HEK293 (cell line): ENCODE measurements around the gene SLC27A2.

Source experiments
- CTCF ChIA-PET: fragments of 350-600 bp; formaldehyde crosslinking; extraction: SDS; loops from one replicate; lab custom pipeline; 2021; ENCODE audit warnings: antibody characterized with exemption; lab: Yijun Ruan, JAX
- POLR2A ChIA-PET: fragments of 300-600 bp; formaldehyde crosslinking; extraction: SDS; loops from one replicate; lab custom pipeline; 2020; ENCODE audit warnings: antibody characterized with exemption, inconsistent platforms; lab: Yijun Ruan, JAX
- H3K27ac ChIP-seq: fragments of 200-500 bp; sonication (Bioruptor generic); 2 replicates; pipeline ENCODE4 v1.5.1; 2014; ENCODE audit warnings: low read depth, low read length, control low read depth, inconsistent platforms; ENCODE audit errors: extremely low read depth
- H3K36me3 ChIP-seq, 2 experiments: fragments of 200-500 bp in 1 of 2; sonication (Bioruptor generic) in 1 of 2; 1 replicate in 1 of 2; 2 replicates in 1 of 2; pipeline ENCODE4 v1.5.1; 2014 to 2017; ENCODE audit warnings: inconsistent platforms in 2 of 2, low read length in 2 of 2; ENCODE audit not compliant: control insufficient read depth in 2 of 2, insufficient read depth in 1 of 2
- H3K4me1 ChIP-seq: fragments of 200-500 bp; sonication (Bioruptor generic); 2 replicates; pipeline ENCODE4 v1.5.1; 2014; ENCODE audit warnings: mild to moderate bottlenecking, low read length, inconsistent platforms; ENCODE audit not compliant: control insufficient read depth, insufficient read depth
- H3K4me3 ChIP-seq: 2 replicates; pipeline ENCODE4 v1.5.1; 2011; ENCODE audit warnings: low read depth, mild to moderate bottlenecking, control low read depth, low read length, moderate library complexity
- H3K9me3 ChIP-seq: fragments of 200-500 bp; sonication (Bioruptor generic); 2 replicates; pipeline ENCODE4 v1.5.1; 2014; ENCODE audit warnings: low read depth, low read length, inconsistent platforms; ENCODE audit not compliant: control insufficient read depth, insufficient read depth
- GLI2 ChIP-seq: fragments of 450-650 bp; formaldehyde crosslinking; IDR thresholded peaks from 2 replicates; pipeline ENCODE4; 2017; ENCODE audit warnings: missing biosample characterization, missing genetic modification characterization, low read depth, borderline replicate concordance
- GLIS1 ChIP-seq: fragments of 450-650 bp; formaldehyde crosslinking; IDR thresholded peaks from 2 replicates; pipeline ENCODE4 v1.5.1; 2016; ENCODE audit warnings: missing biosample characterization, missing genetic modification characterization
- IKZF3 ChIP-seq: fragments of 450-650 bp; IDR thresholded peaks from 2 replicates; pipeline ENCODE4 v1.5.0; 2018; ENCODE audit warnings: missing biosample characterization, mild to moderate bottlenecking, missing genetic modification characterization, moderate library complexity
- KLF1 ChIP-seq: fragments of 450-650 bp; formaldehyde crosslinking; IDR thresholded peaks from 2 replicates; pipeline ENCODE4 v1.5.1; 2016; ENCODE audit warnings: missing biosample characterization, missing genetic modification characterization
- KLF16 ChIP-seq: fragments of 450-650 bp; formaldehyde crosslinking; IDR thresholded peaks from 2 replicates; pipeline ENCODE4 v1.5.1; 2017; ENCODE audit warnings: missing biosample characterization, missing genetic modification characterization
- MZF1 ChIP-seq: fragments of 450-650 bp; formaldehyde crosslinking; IDR thresholded peaks from 2 replicates; pipeline ENCODE4 v1.5.1; 2017; ENCODE audit warnings: missing biosample characterization, missing genetic modification characterization, borderline replicate concordance
- SETDB1 ChIP-seq: IDR thresholded peaks from one replicate; pipeline ENCODE4 v1.6.1; 2017; ENCODE audit warnings: mild to moderate bottlenecking, low read length, moderate library complexity, mixed read lengths; ENCODE audit not compliant: insufficient read length
- TSHZ1 ChIP-seq: fragments of 450-650 bp; formaldehyde crosslinking; IDR thresholded peaks from 2 replicates; pipeline ENCODE4 v1.5.1; 2016; ENCODE audit warnings: missing biosample characterization, missing genetic modification characterization, borderline replicate concordance
- WT1 ChIP-seq: fragments of 450-650 bp; formaldehyde crosslinking; IDR thresholded peaks from 2 replicates; pipeline ENCODE4 v1.5.1; 2016; ENCODE audit warnings: missing biosample characterization, missing genetic modification characterization
- ZBTB49 ChIP-seq: fragments of 450-650 bp; formaldehyde crosslinking; IDR thresholded peaks from 2 replicates; pipeline ENCODE4 v1.5.1; 2016; ENCODE audit warnings: missing biosample characterization, missing genetic modification characterization, low read depth
- ZNF146 ChIP-seq: fragments of 450-650 bp; formaldehyde crosslinking; IDR thresholded peaks from 2 replicates; pipeline ENCODE4 v1.5.1; 2016; ENCODE audit warnings: missing biosample characterization, missing genetic modification characterization
- ZNF169 ChIP-seq: fragments of 450-650 bp; formaldehyde crosslinking; IDR thresholded peaks from 2 replicates; pipeline ENCODE4 v1.5.1; 2016; ENCODE audit warnings: missing biosample characterization, missing genetic modification characterization
- ZNF174 ChIP-seq: fragments of 450-650 bp; formaldehyde crosslinking; IDR thresholded peaks from 2 replicates; pipeline ENCODE4 v1.5.0; 2017; ENCODE audit warnings: missing biosample characterization, mild to moderate bottlenecking, missing genetic modification characterization
- ZNF184 ChIP-seq: fragments of 450-650 bp; IDR thresholded peaks from 2 replicates; pipeline ENCODE4 v1.5.1; 2018; ENCODE audit warnings: missing biosample characterization, mild to moderate bottlenecking, missing genetic modification characterization
- ZNF202 ChIP-seq: fragments of 450-650 bp; formaldehyde crosslinking; IDR thresholded peaks from 2 replicates; pipeline ENCODE4 v1.5.1; 2016; ENCODE audit warnings: missing biosample characterization, missing genetic modification characterization, borderline replicate concordance
- ZNF221 ChIP-seq: fragments of 450-650 bp; formaldehyde crosslinking; IDR thresholded peaks from 2 replicates; pipeline ENCODE4 v1.5.1; 2017; ENCODE audit warnings: missing biosample characterization, missing genetic modification characterization, borderline replicate concordance
- ZNF292 ChIP-seq: fragments of 450-650 bp; formaldehyde crosslinking; IDR thresholded peaks from 2 replicates; pipeline ENCODE4 v1.5.1; 2016; ENCODE audit warnings: low read depth, missing biosample characterization, missing genetic modification characterization, borderline replicate concordance
- ZNF350 ChIP-seq: fragments of 450-650 bp; formaldehyde crosslinking; IDR thresholded peaks from 2 replicates; pipeline ENCODE4 v1.5.0; 2017; ENCODE audit warnings: missing biosample characterization, mild to moderate bottlenecking, missing genetic modification characterization
- ZNF366 ChIP-seq: fragments of 450-650 bp; formaldehyde crosslinking; conservative IDR thresholded peaks from 2 replicates; pipeline ENCODE4 v1.5.1; 2016; ENCODE audit warnings: missing biosample characterization, missing genetic modification characterization
- ZNF37A ChIP-seq: fragments of 450-650 bp; IDR thresholded peaks from 2 replicates; pipeline ENCODE4 v1.5.1; 2018; ENCODE audit warnings: missing biosample characterization, missing genetic modification characterization
- ZNF423 ChIP-seq: fragments of 450-650 bp; formaldehyde crosslinking; IDR thresholded peaks from 2 replicates; pipeline ENCODE4 v1.5.1; 2016; ENCODE audit warnings: missing biosample characterization, missing genetic modification characterization
- ZNF558 ChIP-seq: fragments of 450-650 bp; formaldehyde crosslinking; IDR thresholded peaks from 2 replicates; pipeline ENCODE4 v1.5.1; 2016; ENCODE audit warnings: missing biosample characterization, missing genetic modification characterization
- ZNF660 ChIP-seq: fragments of 450-650 bp; IDR thresholded peaks from 2 replicates; pipeline ENCODE4 v1.5.1; 2018; ENCODE audit warnings: missing biosample characterization, mild to moderate bottlenecking, missing genetic modification characterization
- ZNF701 ChIP-seq: fragments of 450-650 bp; formaldehyde crosslinking; IDR thresholded peaks from 2 replicates; pipeline ENCODE4 v1.5.1; 2016; ENCODE audit warnings: missing biosample characterization, missing genetic modification characterization
- TF ChIP-seq, protein P1 (sequence below): fragments of 450-650 bp; formaldehyde crosslinking; IDR thresholded peaks from 2 replicates; pipeline ENCODE4 v1.5.0; 2017; ENCODE audit warnings: missing biosample characterization, missing genetic modification characterization, borderline replicate concordance

The SLC27A2 gene

DNA sequence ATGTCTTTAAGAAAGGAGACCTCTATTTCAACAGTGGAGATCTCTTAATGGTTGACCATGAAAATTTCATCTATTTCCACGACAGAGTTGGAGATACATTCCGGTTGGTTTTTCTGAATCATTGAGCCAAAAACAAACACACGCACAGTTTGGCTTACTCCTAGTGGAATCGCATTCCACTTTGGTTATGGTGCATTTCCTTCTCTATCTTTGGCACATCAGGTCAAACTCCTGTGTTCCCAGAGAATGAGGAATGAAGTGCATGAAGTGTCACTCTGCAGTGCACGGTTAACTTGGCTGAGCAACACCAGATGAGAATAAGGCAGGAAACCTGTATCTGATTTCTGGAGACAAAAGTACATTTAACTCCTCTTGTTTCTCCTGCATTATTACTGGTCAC, 45.1 kb downstream of the SLC27A2 start:
- POLR2A ChIA-PET: no interaction called here
- Histone ChIP-seq H3K4me3 (no peak overlapping the region), H3K27ac (no peak overlapping the region), H3K9me3 (no peaks in the 10 kb centered on the region), H3K4me1 (no peaks in the 10 kb centered on the region), H3K36me3 (peaks cover 0 to 8% of the 10 kb centered on the region in 2 experiments; a peak in 1 of 3 replicates)
- TF ChIP-seq ZNF184 (tag by site-specific recombination) (no peak), ZNF202 (tag by site-specific recombination) (no peak), MZF1 (tag by site-specific recombination) (no peak), WT1 (tag by site-specific recombination) (no peak), GLIS1 (tag by site-specific recombination) (no peak)
- TF ChIP-seq, protein P1, sequence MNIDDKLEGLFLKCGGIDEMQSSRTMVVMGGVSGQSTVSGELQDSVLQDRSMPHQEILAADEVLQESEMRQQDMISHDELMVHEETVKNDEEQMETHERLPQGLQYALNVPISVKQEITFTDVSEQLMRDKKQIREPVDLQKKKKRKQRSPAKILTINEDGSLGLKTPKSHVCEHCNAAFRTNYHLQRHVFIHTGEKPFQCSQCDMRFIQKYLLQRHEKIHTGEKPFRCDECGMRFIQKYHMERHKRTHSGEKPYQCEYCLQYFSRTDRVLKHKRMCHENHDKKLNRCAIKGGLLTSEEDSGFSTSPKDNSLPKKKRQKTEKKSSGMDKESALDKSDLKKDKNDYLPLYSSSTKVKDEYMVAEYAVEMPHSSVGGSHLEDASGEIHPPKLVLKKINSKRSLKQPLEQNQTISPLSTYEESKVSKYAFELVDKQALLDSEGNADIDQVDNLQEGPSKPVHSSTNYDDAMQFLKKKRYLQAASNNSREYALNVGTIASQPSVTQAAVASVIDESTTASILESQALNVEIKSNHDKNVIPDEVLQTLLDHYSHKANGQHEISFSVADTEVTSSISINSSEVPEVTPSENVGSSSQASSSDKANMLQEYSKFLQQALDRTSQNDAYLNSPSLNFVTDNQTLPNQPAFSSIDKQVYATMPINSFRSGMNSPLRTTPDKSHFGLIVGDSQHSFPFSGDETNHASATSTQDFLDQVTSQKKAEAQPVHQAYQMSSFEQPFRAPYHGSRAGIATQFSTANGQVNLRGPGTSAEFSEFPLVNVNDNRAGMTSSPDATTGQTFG (tag by site-specific recombination): no peak
- CTCF ChIA-PET: no interaction called here

DNA sequence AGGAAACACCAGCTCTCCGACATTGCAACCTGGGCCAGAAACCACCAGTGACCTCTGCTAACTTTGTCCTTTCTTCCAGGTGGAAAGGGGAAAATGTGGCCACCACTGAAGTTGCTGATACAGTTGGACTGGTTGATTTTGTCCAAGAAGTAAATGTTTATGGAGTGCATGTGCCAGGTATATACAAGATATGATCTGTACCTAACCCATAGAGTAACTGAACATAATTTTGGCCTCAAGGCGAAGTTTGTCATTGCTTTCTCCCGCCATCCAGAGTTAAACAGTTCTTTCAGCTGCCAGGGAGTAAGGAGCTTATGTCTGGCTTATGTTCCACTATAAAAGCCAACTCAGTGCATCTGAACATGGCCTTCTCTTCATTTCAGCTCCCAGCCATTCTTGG, 46.9 kb downstream of the SLC27A2 start:
- Histone ChIP-seq H3K4me3 (no peak overlapping the region), H3K9me3 (no peaks in the 10 kb centered on the region)
- CTCF ChIA-PET: no interaction called here
- TF ChIP-seq ZNF701 (tag by site-specific recombination) (no peak), ZNF221 (tag by site-specific recombination) (no peak), ZNF202 (tag by site-specific recombination) (no peak), ZNF366 (tag by site-specific recombination) (no peak), IKZF3 (no peak), ZNF146 (tag by site-specific recombination) (no peak), ZNF558 (tag by site-specific recombination) (no peak), TSHZ1 (no peak), ZNF350 (no peak), GLI2 (no peak), SETDB1 (no peak), KLF1 (no peak), KLF16 (no peak), ZNF174 (tag by site-specific recombination) (no peak), ZBTB49 (tag by site-specific recombination) (no peak), ZNF292 (tag by site-specific recombination) (no peak), ZNF423 (tag by site-specific recombination) (no peak), ZNF37A (tag by site-specific recombination) (no peak), ZNF660 (tag by site-specific recombination) (no peak), ZNF169 (tag by site-specific recombination) (no peak)
- TF ChIP-seq, all 188 proteins: peak for 0
- POLR2A ChIA-PET: no interaction called here
- Histone ChIP-seq H3K4me1 (no peaks in the 10 kb centered on the region), H3K27ac (no peak overlapping the region), H3K36me3 (peaks cover 0 to 8% of the 10 kb centered on the region in 2 experiments; a peak in 1 of 3 replicates)
